ENCODE measurements around the gene HLA-DMA.

DNA sequence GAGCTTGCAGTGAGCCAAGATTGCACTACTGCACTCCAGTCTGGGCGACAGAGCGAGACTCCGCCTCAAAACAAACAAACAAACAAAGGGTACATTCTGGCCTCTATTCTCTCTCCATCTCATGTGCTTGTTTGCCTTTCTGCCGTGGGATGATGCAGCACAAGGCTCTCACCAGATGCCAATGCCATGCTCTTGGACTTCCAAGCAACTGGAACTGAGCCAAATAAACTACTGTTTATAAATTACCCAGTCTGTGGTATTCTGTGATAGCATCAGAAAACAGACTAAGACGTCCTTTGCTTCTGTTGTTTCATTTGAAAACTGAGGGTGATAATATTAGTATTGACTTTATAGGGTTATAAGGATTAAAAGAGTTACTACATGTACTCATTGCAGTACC is 11.9 kb upstream of the HLA-DMA start:
- TF ChIP-seq CTCF (IDR thresholded peaks at IDR 0.05) (no peak), ZFX (IDR thresholded peaks at IDR 0.05; ENCODE audit: borderline replicate concordance) (no peak)

Data from 22Rv1 (cell line).